Measurements from ENCODE around the gene SEZ6. TPM values are rescaled to one million over a fixed set of nuclear protein-coding genes. Genes with fewer than 3 reads are reported as not detected.

SEZ6 gene
- total RNA-seq, 1 donor from 2014 or later: 1.5 TPM

- Histone ChIP-seq H3K9me3 (ENCODE audit: low read depth) (no peaks in the 10 kb centered on the region), H2AFZ (replicated peaks) (no peak overlapping the region), H3K4me1 (peaks cover 29% of the 10 kb centered on the region), H3K36me3 (no peaks in the 10 kb centered on the region), H3K4me2 (no peak overlapping the region), H3F3A (ENCODE audit: low read depth) (peaks cover 3% of the 10 kb centered on the region), H3K4me3 (no peak overlapping the region), H3K27ac (no peak overlapping the region), H3K9ac (no peak overlapping the region), H3K27me3 (peaks cover 33% of the 10 kb centered on the region), H3K79me2 (ENCODE audit: low read depth) (no peaks in the 10 kb centered on the region), H4K20me1 (ENCODE audit: low read depth) (peaks cover 17% of the 10 kb centered on the region)
- H3K27ac Mint-ChIP-seq: no peak overlapping the region
- DNase-seq (ENCODE audit: low spot score): no peak
- no peaks in the 10 kb centered on the region for H3K36me3 Mint-ChIP-seq
- H3K9me3 Mint-ChIP-seq: no peaks in the 10 kb centered on the region
- peaks cover 37% of the 10 kb centered on the region for H3K27me3 Mint-ChIP-seq (ENCODE audit: insufficient read depth, low read depth)
- TF ChIP-seq EZH2 (IDR thresholded peaks at IDR 0.05): no peak
- no peak for TF ChIP-seq EZH2phosphoT487 (IDR thresholded peaks at IDR 0.05)
- TF ChIP-seq CTCF (IDR thresholded peaks at IDR 0.05): no peak
- H3K4me1 Mint-ChIP-seq: peaks cover 20% of the 10 kb centered on the region
- H3K4me3 Mint-ChIP-seq: no peak overlapping the region
Measured at GRCh38 chr17:29008591-29008990, 2.8 kb upstream of the SEZ6 start.

- Histone ChIP-seq H3K4me1 (peaks cover 29% of the 10 kb centered on the region), H3K36me3 (no peaks in the 10 kb centered on the region), H2AFZ (replicated peaks) (no peak overlapping the region), H3K27ac (no peak overlapping the region), H4K20me1 (ENCODE audit: low read depth) (peaks cover 22% of the 10 kb centered on the region), H3F3A (ENCODE audit: low read depth) (peaks cover 3% of the 10 kb centered on the region), H3K9ac (no peak overlapping the region), H3K27me3 (peaks cover 36% of the 10 kb centered on the region), H3K4me2 (no peak overlapping the region), H3K4me3 (no peak overlapping the region), H3K79me2 (ENCODE audit: low read depth) (peaks cover 2% of the 10 kb centered on the region), H3K9me3 (ENCODE audit: low read depth) (no peaks in the 10 kb centered on the region)
- no peak for DNase-seq (ENCODE audit: low spot score)
- H3K36me3 Mint-ChIP-seq: no peaks in the 10 kb centered on the region
- H3K4me1 Mint-ChIP-seq: peaks cover 20% of the 10 kb centered on the region
- no peaks in the 10 kb centered on the region for H3K9me3 Mint-ChIP-seq
- H3K27ac Mint-ChIP-seq: no peak overlapping the region
- TF ChIP-seq EZH2phosphoT487 (IDR thresholded peaks at IDR 0.05) (no peak), CTCF (IDR thresholded peaks at IDR 0.05) (no peak), EZH2 (IDR thresholded peaks at IDR 0.05) (no peak)
- peaks cover 40% of the 10 kb centered on the region for H3K27me3 Mint-ChIP-seq (ENCODE audit: insufficient read depth, low read depth)
- H3K4me3 Mint-ChIP-seq: no peak overlapping the region
Measured at GRCh38 chr17:29007860-29008455, 2.1 kb upstream of the SEZ6 start.

GRCh38 chr17:29007456-29007855, 1.6 kb upstream of the SEZ6 start:
- Mint-ChIP-seq H3K9me3 (peaks cover 2% of the 10 kb centered on the region), H3K27ac (no peak overlapping the region), H3K4me1 (peaks cover 20% of the 10 kb centered on the region), H3K36me3 (no peaks in the 10 kb centered on the region), H3K4me3 (no peak overlapping the region), H3K27me3 (ENCODE audit: insufficient read depth, low read depth) (peaks cover 45% of the 10 kb centered on the region)
- H3K79me2 ChIP-seq (ENCODE audit: low read depth): peaks cover 3% of the 10 kb centered on the region
- peaks cover 3% of the 10 kb centered on the region for H3F3A ChIP-seq (ENCODE audit: low read depth)
- H3K9ac ChIP-seq: no peak overlapping the region
- H3K27me3 ChIP-seq: peaks cover 36% of the 10 kb centered on the region
- H4K20me1 ChIP-seq (ENCODE audit: low read depth): peaks cover 22% of the 10 kb centered on the region
- DNase-seq (ENCODE audit: low spot score): no peak
- H3K4me1 ChIP-seq: peaks cover 32% of the 10 kb centered on the region
- no peaks in the 10 kb centered on the region for H3K36me3 ChIP-seq
- no peak overlapping the region for H3K4me3 ChIP-seq
- H3K4me2 ChIP-seq: no peak overlapping the region
- H3K27ac ChIP-seq: no peak overlapping the region
- H2AFZ ChIP-seq (replicated peaks): no peak overlapping the region
- no peaks in the 10 kb centered on the region for H3K9me3 ChIP-seq (ENCODE audit: low read depth)
- TF ChIP-seq EZH2 (IDR thresholded peaks at IDR 0.05) (no peak), EZH2phosphoT487 (IDR thresholded peaks at IDR 0.05) (no peak), CTCF (IDR thresholded peaks at IDR 0.05) (no peak)

Measured in neural progenitor cell (in vitro differentiated cells).